H1 (cell line): ENCODE results near the gene DUSP1. TPM values are rescaled to one million over a fixed set of nuclear protein-coding genes. Genes with fewer than 3 reads are reported as not detected.

Experiments used
- CTCF ChIA-PET: fragments of 300-600 bp; sonication (Branson Sonifier 250); formaldehyde crosslinking; loops from one replicate; lab custom pipeline; 2021; ENCODE audit not compliant: partially characterized antibody; lab: Charles Lee
- POLR2A ChIA-PET: fragments of 300-600 bp; sonication (Branson Sonifier 250); formaldehyde crosslinking; loops from one replicate; lab custom pipeline; 2021; ENCODE audit warnings: inconsistent platforms; ENCODE audit not compliant: partially characterized antibody; lab: Charles Lee
- DNase-seq, 2 experiments: peaks; one replicate each; pipeline versions ENCODE4 v3.0.0 to v3.0.0-alpha.2; 2010 to 2022; ENCODE audit warnings: low spot score in 2 of 2, low read depth in 1 of 2, mixed read lengths in 1 of 2
- FAIRE-seq: peaks from 2 replicates; lab custom pipeline; 2011; peaks lifted over from hg19 to GRCh38; lab: Jason Lieb, UNC
- H2AFZ ChIP-seq: 2 replicates; pipeline ENCODE4 v1.8.1; 2012; ENCODE audit warnings: low read length, inconsistent platforms
- H2AK5ac ChIP-seq: 2 replicates; pipeline ENCODE4 v1.6.1; 2013; ENCODE audit warnings: low read depth, low read length
- H2BK120ac ChIP-seq: replicated peaks from 2 replicates; pipeline ENCODE3; 2013; ENCODE audit warnings: low read depth, low read length, inconsistent platforms
- H2BK12ac ChIP-seq: 2 replicates; pipeline ENCODE4 v1.6.1; 2013; ENCODE audit warnings: low read depth, low read length
- H2BK15ac ChIP-seq: 2 replicates; pipeline ENCODE4 v1.6.1; 2013; ENCODE audit warnings: low read length
- H2BK20ac ChIP-seq: 2 replicates; pipeline ENCODE4 v1.6.1; 2013; ENCODE audit warnings: low read length
- H2BK5ac ChIP-seq: 2 replicates; pipeline ENCODE4 v1.6.1; 2013; ENCODE audit warnings: low read depth, low read length
- H3K14ac ChIP-seq: 2 replicates; pipeline ENCODE4 v1.6.1; 2013; ENCODE audit warnings: inconsistent platforms; ENCODE audit not compliant: insufficient read length
- H3K18ac ChIP-seq: 2 replicates; pipeline ENCODE4 v1.6.1; 2013; ENCODE audit warnings: low read length; ENCODE audit errors: extremely low read depth
- H3K23ac ChIP-seq: 2 replicates; pipeline ENCODE4 v1.6.1; 2013; ENCODE audit warnings: inconsistent platforms; ENCODE audit not compliant: insufficient read length
- H3K23me2 ChIP-seq: 2 replicates; pipeline ENCODE4 v1.6.1; 2013; ENCODE audit warnings: low read depth, low read length
- H3K27ac ChIP-seq: 2 replicates; pipeline ENCODE4 v1.6.1; 2011; ENCODE audit warnings: low read depth, low read length, inconsistent platforms
- H3K27me3 ChIP-seq, 4 experiments: replicated peaks in 1 of 4; 1 replicate in 1 of 4; 2 replicates in 3 of 4; pipeline versions ENCODE4 v1.6.1 to v1.8.1; 2011 to 2013; ENCODE audit warnings: low read length in 3 of 4, mild to moderate bottlenecking in 3 of 4, inconsistent platforms in 2 of 4, mixed read lengths in 2 of 4, moderate library complexity in 1 of 4; ENCODE audit not compliant: control insufficient read depth in 3 of 4, insufficient read depth in 3 of 4; ENCODE audit errors: extremely low read depth in 1 of 4
- H3K36me3 ChIP-seq, 4 experiments: 2 replicates each; pipeline versions ENCODE4 v1.6.1 to v1.8.1; 2011 to 2013; ENCODE audit warnings: mild to moderate bottlenecking in 4 of 4, low read length in 3 of 4, moderate library complexity in 2 of 4, control low read depth in 1 of 4, inconsistent platforms in 1 of 4; ENCODE audit not compliant: insufficient read depth in 4 of 4, control insufficient read depth in 2 of 4
- H3K4ac ChIP-seq: replicated peaks from 2 replicates; pipeline ENCODE3; 2013; ENCODE audit warnings: low read length, low read depth, mixed read lengths, inconsistent platforms; ENCODE audit not compliant: insufficient read length
- H3K4me1 ChIP-seq, 4 experiments: replicated peaks in 1 of 4; 1 replicate in 1 of 4; 2 replicates in 3 of 4; pipeline versions ENCODE4 v1.6.1 to v1.8.1; 2011 to 2013; ENCODE audit warnings: low read length in 3 of 4, inconsistent platforms in 2 of 4, mixed read lengths in 1 of 4; ENCODE audit not compliant: insufficient read depth in 4 of 4, control insufficient read depth in 3 of 4
- H3K4me2 ChIP-seq, 2 experiments: 2 replicates each; pipeline versions ENCODE4 v1.6.1 to v1.8.1; 2011 to 2013; ENCODE audit warnings: low read depth in 2 of 2, low read length in 2 of 2, control low read depth in 1 of 2, inconsistent platforms in 1 of 2, mild to moderate bottlenecking in 1 of 2; ENCODE audit not compliant: insufficient read depth in 1 of 2
- H3K4me3 ChIP-seq, 4 experiments: fragments of 200-600, 300-600 bp in 1 of 4; sonication (generic), shearing (Covaris generic), sonication (Bioruptor Twin) in 1 of 4; 2 replicates each; pipeline versions ENCODE4 v1.5.1 to v1.8.1; 2011 to 2016; ENCODE audit warnings: low read length in 4 of 4, low read depth in 3 of 4, control low read depth in 2 of 4, inconsistent platforms in 2 of 4, mild to moderate bottlenecking in 2 of 4, mixed read lengths in 1 of 4, moderate library complexity in 1 of 4; ENCODE audit not compliant: insufficient read depth in 2 of 4; ENCODE audit errors: extremely low read depth in 1 of 4
- H3K56ac ChIP-seq: replicated peaks from 2 replicates; pipeline ENCODE3; 2013; ENCODE audit warnings: low read depth, mild to moderate bottlenecking, mixed read lengths, low read length, inconsistent platforms; ENCODE audit not compliant: insufficient read length
- H3K79me1 ChIP-seq: 2 replicates; pipeline ENCODE4 v1.6.1; 2013; ENCODE audit warnings: low read depth, low read length, control low read depth
- H3K79me2 ChIP-seq, 2 experiments: 2 replicates each; pipeline versions ENCODE4 v1.6.1 to v1.8.1; 2012 to 2013; ENCODE audit warnings: low read length in 2 of 2, mild to moderate bottlenecking in 2 of 2, inconsistent platforms in 1 of 2; ENCODE audit not compliant: insufficient read depth in 2 of 2, control insufficient read depth in 1 of 2
- H3K9ac ChIP-seq, 4 experiments: replicated peaks in 1 of 4; 1 replicate in 1 of 4; 2 replicates in 3 of 4; pipeline versions ENCODE4 v1.6.1 to v1.8.1; 2011 to 2013; ENCODE audit warnings: low read depth in 3 of 4, low read length in 3 of 4, control low read depth in 2 of 4, mild to moderate bottlenecking in 2 of 4, moderate library complexity in 2 of 4, inconsistent platforms in 1 of 4; ENCODE audit errors: extremely low read depth in 1 of 4
- H3K9me3 ChIP-seq, 2 experiments: 2 replicates each; pipeline versions ENCODE4 v1.6.1 to v1.8.1; 2012 to 2013; ENCODE audit warnings: mild to moderate bottlenecking in 2 of 2, moderate library complexity in 2 of 2, control low read depth in 1 of 2, inconsistent platforms in 1 of 2, low read depth in 1 of 2, low read length in 1 of 2, mixed read lengths in 1 of 2; ENCODE audit not compliant: insufficient read depth in 2 of 2
- H4K20me1 ChIP-seq, 2 experiments: replicated peaks in 1 of 2; 2 replicates each; pipeline versions ENCODE3 to v1.8.1; 2011 to 2013; ENCODE audit warnings: inconsistent platforms in 2 of 2, low read length in 2 of 2, mild to moderate bottlenecking in 1 of 2; ENCODE audit not compliant: insufficient read depth in 2 of 2, control insufficient read depth in 1 of 2
- H4K5ac ChIP-seq: 2 replicates; pipeline ENCODE4 v1.6.1; 2013; ENCODE audit warnings: low read length, low read depth, mixed read lengths, inconsistent platforms; ENCODE audit not compliant: insufficient read length
- H4K8ac ChIP-seq: 2 replicates; pipeline ENCODE4 v1.8.0; 2013; ENCODE audit warnings: mild to moderate bottlenecking, moderate library complexity, low read length, inconsistent platforms; ENCODE audit not compliant: insufficient read depth; ENCODE audit errors: extremely low read depth
- H4K91ac ChIP-seq: replicated peaks from 2 replicates; pipeline ENCODE3; 2013; ENCODE audit warnings: low read length, mixed read lengths, inconsistent platforms; ENCODE audit not compliant: insufficient read length
- CEBPB ChIP-seq: IDR thresholded peaks from 2 replicates; pipeline ENCODE4 v1.6.1; 2012; ENCODE audit warnings: low read depth, low read length
- GABPA ChIP-seq: IDR thresholded peaks from 2 replicates; pipeline ENCODE4 v1.6.1; 2011; ENCODE audit warnings: mild to moderate bottlenecking, low read length, moderate library complexity, borderline replicate concordance; ENCODE audit not compliant: insufficient read depth
- KDM4A ChIP-seq: IDR thresholded peaks from one replicate; pipeline ENCODE4 v1.7.1; 2012; ENCODE audit warnings: low read depth, mild to moderate bottlenecking, moderate library complexity, low read length, inconsistent platforms; ENCODE audit not compliant: severe bottlenecking
- MAX ChIP-seq: IDR thresholded peaks from 2 replicates; pipeline ENCODE4 v1.6.1; 2012; ENCODE audit warnings: inconsistent platforms
- PHF8 ChIP-seq: fragments of 200-600 bp; sonication (generic); conservative IDR thresholded peaks from 2 replicates; pipeline ENCODE4 v1.7.1; 2012; ENCODE audit warnings: low read depth, mild to moderate bottlenecking, inconsistent platforms, low read length, moderate library complexity
- POLR2A ChIP-seq, 2 experiments: IDR thresholded peaks; 1 replicate in 1 of 2; 2 replicates in 1 of 2; pipeline ENCODE4 v1.6.1; 2011; ENCODE audit warnings: low read depth in 2 of 2, low read length in 2 of 2, mild to moderate bottlenecking in 2 of 2; ENCODE audit errors: control extremely low read depth in 1 of 2
- POU5F1 ChIP-seq: IDR thresholded peaks from 2 replicates; pipeline ENCODE4 v1.6.1; 2011; ENCODE audit warnings: low read depth, mild to moderate bottlenecking, low read length, moderate library complexity
- SIN3A ChIP-seq, 2 experiments: IDR thresholded peaks in 1 of 2; conservative IDR thresholded peaks in 1 of 2; 2 replicates each; pipeline ENCODE4 v1.6.1; 2011 to 2012; ENCODE audit warnings: low read length in 2 of 2, improper control_type of control experiment in 1 of 2, low read depth in 1 of 2, mild to moderate bottlenecking in 1 of 2
- SP2 ChIP-seq: IDR thresholded peaks from 2 replicates; pipeline ENCODE4 v1.6.1; 2012; ENCODE audit warnings: mild to moderate bottlenecking, low read length, inconsistent platforms
- TAF1 ChIP-seq: IDR thresholded peaks from 2 replicates; pipeline ENCODE4 v1.6.1; 2011; ENCODE audit warnings: mild to moderate bottlenecking, low read depth, low read length
- WGBS, 2 experiments: shearing (Covaris generic) in 1 of 2; methylation state at CpG; one replicate each; pipeline versions ENCODE4 v1.1.6 to v1.1.7; 2013 to 2015; ENCODE audit warnings: low lambda C conversion rate in 2 of 2, mixed read lengths in 2 of 2, inconsistent platforms in 1 of 2, low coverage in 1 of 2, missing lambda C conversion rate in 1 of 2; ENCODE audit not compliant: insufficient replicate concordance in 2 of 2, insufficient coverage in 1 of 2, insufficient read length in 1 of 2; ENCODE audit errors: extremely low coverage in 1 of 2, missing lambda C conversion rate in 1 of 2; 5-methylcytosine and 5-hydroxymethylcytosine counted together
- polyA plus RNA-seq, 7 experiments: library from polyadenylated mRNA; depleted of rRNA in 3 of 7; stranded (reverse) in 5 of 7; unstranded in 2 of 7; fragments of >200 nt in 5 of 7; fragments of 200-250 nt in 2 of 7; gene quantifications; 1 replicate in 5 of 7; 2 replicates in 1 of 7; 4 replicates in 1 of 7; pipeline versions ENCODE4 v1.2.1 to v1.2.3, GENCODE V29; 2011 to 2013; ENCODE audit warnings: missing spikeins in 2 of 7, mixed read lengths in 2 of 7
- total RNA-seq: library from RNA; stranded (reverse); fragmentation: NEBNext Ultra II Directional; extraction: Animal tissue kit (Norgen Biotek cat#: 25700); gene quantifications from 2 replicates; pipeline ENCODE4 v1.2.1, GENCODE V29; 2021

DUSP1 gene
- total and polyA plus RNA-seq, 2 of the 8 experiments (the other 6 are each of a cell fraction or from before 2014, with no cell fraction given): 6.5 to 11.7 TPM

- Histone ChIP-seq H3K27ac (no peak overlapping the region), H3K79me1 (no peaks in the 10 kb centered on the region; the same call in 1 of the 2 replicates), H4K20me1 (peaks cover 2 to 14% of the 10 kb centered on the region in 2 experiments), H4K5ac (no peak overlapping the region), H2BK120ac (no peak overlapping the region), H3K4me3 (peak overlapping the region; percentile 53 to 81 (median 61)), H3K56ac (no peak overlapping the region), H3K23me2 (peaks cover 13% of the 10 kb centered on the region), H2BK20ac (no peak overlapping the region), H4K8ac (0 out of 2 replicates have a peak overlapping the region, but pooled peaks have one; percentile 31), H3K23ac (no peak overlapping the region), H3K14ac (no peak overlapping the region), H3K36me3 (peaks cover 0 to 15% (median 6%) of the 10 kb centered on the region in 4 experiments; a peak in 4 of 8 replicates), H3K4me1 (peaks cover 3 to 13% (median 5%) of the 10 kb centered on the region in 4 experiments; a peak in 5 of 7 replicates), H3K9me3 (no peaks in the 10 kb centered on the region), H3K4me2 (peak overlapping the region; percentile 77 to 96), H2BK15ac (no peak overlapping the region), H2BK5ac (peak overlapping the region; percentile 38; the same call in 1 of the 2 replicates), H2AFZ (peak overlapping the region; percentile 80), H3K18ac (no peak overlapping the region; the same call in 1 of the 2 replicates), H4K91ac (no peak overlapping the region), H3K79me2 (peaks cover 0 to 14% of the 10 kb centered on the region in 2 experiments; a peak in 2 of 4 replicates), H3K27me3 (peaks cover 0 to 23% (median 15%) of the 10 kb centered on the region in 4 experiments; a peak in 6 of 7 replicates), H2BK12ac (no peak overlapping the region), H2AK5ac (no peak overlapping the region), H3K9ac (peak overlapping the region in 1 of 4 experiments; percentile 38; a peak in 2 of 7 replicates), H3K4ac (no peak overlapping the region)
- ChIA-PET POLR2A (interaction anchor here (0.6 to 5.0 kb wide), 22 partner anchors 12 to 875 kb away, joined by 3 to 42 read pairs (median 6); partner anchors contain the start of gene ERGIC1), CTCF (interaction anchor here (0.6 to 6.3 kb wide), 38 partner anchors 12 to 766 kb away, joined by 3 to 50 read pairs (median 4); partner anchors contain the start of genes ERGIC1 and FBXW11)
- DNase-seq: peak in 1 of 2 experiments; percentile 92
- no peak for FAIRE-seq
- WGBS, 2 experiments: 7% methylated on average over 50 of the region's 50 CpGs; no CpG with 5 or more reads in 1 of the 2 experiments
- peak; percentile 83 to 88; a peak in 3 of 4 replicates for TF ChIP-seq SIN3A (conservative IDR thresholded peaks at IDR 0.05 in 1 of 2, IDR thresholded peaks at IDR 0.05 in 1 of 2; ENCODE audit: low read depth in 1 of 2, low read length in 2 of 2)
- 0 out of 2 replicates have a peak, but pooled peaks have one; percentile 2 for TF ChIP-seq POU5F1
- TF ChIP-seq TAF1: peak; percentile 56; the same call in 1 of the 2 replicates
- TF ChIP-seq MAX: peak; percentile 28; the same call in 1 of the 2 replicates
- TF ChIP-seq GABPA: peak; percentile 67; the same call in 1 of the 2 replicates
- peak; percentile 57; the same call in 1 of the 2 replicates for TF ChIP-seq CEBPB
- peak; percentile 57 for TF ChIP-seq KDM4A
- TF ChIP-seq SP2: no peak
- TF ChIP-seq POLR2A (IDR thresholded peaks at IDR 0.05; ENCODE audit: control extremely low read depth in 1 of 2, low read depth in 2 of 2, low read length in 2 of 2): peak in 1 of 2 experiments; percentile 38; a peak in 1 of 3 replicates
- no peak for TF ChIP-seq PHF8
Observed at GRCh38 chr5:172772112-172772906, 1.3 kb upstream of the DUSP1 start.
